Hepatocyte (in vitro differentiated cells): Measurements from ENCODE around the gene ZFP36L1. TPM values are rescaled to one million over a fixed set of nuclear protein-coding genes. Genes with fewer than 3 reads are reported as not detected.

Source experiments
- DNase-seq: peaks from one replicate; pipeline ENCODE4 v3.0.0-alpha.2; 2016; ENCODE audit warnings: low spot score
- H2AFZ ChIP-seq: fragments of 200-600 bp; sonication (generic); 2 replicates; pipeline ENCODE4 v1.6.0; 2016; ENCODE audit warnings: antibody characterized with exemption, mild to moderate bottlenecking
- H3K27ac ChIP-seq: fragments of 200-600 bp; sonication (generic); 2 replicates; pipeline ENCODE4 v1.5.1; 2016; ENCODE audit warnings: mild to moderate bottlenecking
- H3K27me3 ChIP-seq: fragments of 200-600 bp; sonication (generic); 2 replicates; pipeline ENCODE4 v1.6.1; 2016
- H3K36me3 ChIP-seq: fragments of 200-600 bp; sonication (generic); replicated peaks from 2 replicates; pipeline ENCODE4 v1.5.1; 2016; ENCODE audit warnings: low read depth; ENCODE audit not compliant: insufficient read depth
- H3K4me1 ChIP-seq: fragments of 200-600 bp; sonication (generic); 2 replicates; pipeline ENCODE4 v1.5.1; 2016; ENCODE audit warnings: mild to moderate bottlenecking, moderate library complexity; ENCODE audit not compliant: insufficient read depth
- H3K4me2 ChIP-seq: fragments of 200-600 bp; sonication (generic); 2 replicates; pipeline ENCODE4 v1.6.0; 2016
- H3K4me3 ChIP-seq: fragments of 200-600 bp; sonication (generic); 2 replicates; pipeline ENCODE4 v1.5.1; 2016; ENCODE audit warnings: mild to moderate bottlenecking
- H3K79me2 ChIP-seq: fragments of 200-600 bp; sonication (generic); 2 replicates; pipeline ENCODE4 v1.6.0; 2017; ENCODE audit warnings: mild to moderate bottlenecking
- H3K9me2 ChIP-seq: fragments of 200-600 bp; sonication (generic); replicated peaks from 2 replicates; pipeline ENCODE4 v1.6.0; 2017; ENCODE audit warnings: mild to moderate bottlenecking; ENCODE audit not compliant: insufficient read depth
- H3K9me3 ChIP-seq: fragments of 200-600 bp; sonication (generic); 2 replicates; pipeline ENCODE4 v1.5.1; 2016; ENCODE audit warnings: low read depth, mild to moderate bottlenecking
- H4K20me1 ChIP-seq: fragments of 200-600 bp; sonication (generic); 2 replicates; pipeline ENCODE4 v1.6.0; 2016; ENCODE audit warnings: mild to moderate bottlenecking; ENCODE audit not compliant: insufficient read depth, poor library complexity, severe bottlenecking
- CTCF ChIP-seq: fragments of 200-600 bp; sonication (generic); IDR thresholded peaks from 2 replicates; pipeline ENCODE4 v1.5.1; 2016; ENCODE audit warnings: antibody characterized with exemption, mild to moderate bottlenecking; ENCODE audit not compliant: poor library complexity
- EZH2 ChIP-seq: fragments of 200-600 bp; sonication (generic); IDR thresholded peaks from 2 replicates; pipeline ENCODE4 v1.6.1; 2016; ENCODE audit warnings: antibody characterized with exemption, mild to moderate bottlenecking, borderline replicate concordance
- EZH2phosphoT487 ChIP-seq: fragments of 200-600 bp; sonication (generic); IDR thresholded peaks from one replicate; pipeline ENCODE4 v1.6.1; 2018; ENCODE audit warnings: antibody characterized with exemption, mild to moderate bottlenecking, low read depth, moderate library complexity; ENCODE audit not compliant: unreplicated experiment, severe bottlenecking
- WGBS: methylation state at CpG from one replicate; pipeline ENCODE4 v1.1.6; 2016; ENCODE audit warnings: low lambda C conversion rate; ENCODE audit errors: missing lambda C conversion rate; 5-methylcytosine and 5-hydroxymethylcytosine counted together
- polyA plus RNA-seq: library from polyadenylated mRNA; unstranded; fragments of >200 nt; fragmentation: Nextera tagmentation; extraction: Ambion mirVana; gene quantifications from 2 replicates; pipeline ENCODE4 v1.2.1, GENCODE V29; 2016
- total RNA-seq: library from RNA; depleted of rRNA; stranded (reverse); fragments of >200 nt; gene quantifications from 2 replicates; pipeline ENCODE4 v1.2.3, GENCODE V29; 2014

Gene ZFP36L1
- total and polyA plus RNA-seq, 2 experiments from 2014 or later: 101 to 404 TPM

- peaks cover 5% of the 10 kb centered on the region for H4K20me1 ChIP-seq
- H3K36me3 ChIP-seq: no peaks in the 10 kb centered on the region
- H3K4me2 ChIP-seq: peak overlapping the region; percentile 92
- H3K9me3 ChIP-seq: no peaks in the 10 kb centered on the region
- WGBS: 59% methylated on average over 7 of the region's 7 CpGs
- DNase-seq: no peak
- no peak overlapping the region for H2AFZ ChIP-seq
- H3K79me2 ChIP-seq: peaks cover 37% of the 10 kb centered on the region
- no peaks in the 10 kb centered on the region for H3K9me2 ChIP-seq
- TF ChIP-seq EZH2: no peak
- TF ChIP-seq CTCF: no peak
- no peak for TF ChIP-seq EZH2phosphoT487
- H3K27me3 ChIP-seq: no peaks in the 10 kb centered on the region
- H3K4me1 ChIP-seq: peaks cover 13% of the 10 kb centered on the region
- H3K4me3 ChIP-seq: no peak overlapping the region
- H3K27ac ChIP-seq: peak overlapping the region; percentile 99
Measured at GRCh38 chr14:68797121-68797670, 4.3 kb upstream of the ZFP36L1 start.

- WGBS: 52% methylated on average over 5 of the region's 5 CpGs
- Histone ChIP-seq H3K27ac (peak overlapping the region; percentile 99), H3K36me3 (no peaks in the 10 kb centered on the region), H3K27me3 (no peaks in the 10 kb centered on the region), H4K20me1 (peaks cover 12% of the 10 kb centered on the region), H3K4me2 (peak overlapping the region; percentile 92), H3K79me2 (peaks cover 43% of the 10 kb centered on the region), H2AFZ (peak overlapping the region; percentile 42), H3K4me3 (peak overlapping the region; percentile 71), H3K9me2 (no peaks in the 10 kb centered on the region), H3K9me3 (no peaks in the 10 kb centered on the region), H3K4me1 (peaks cover 13% of the 10 kb centered on the region)
- TF ChIP-seq EZH2: no peak
- no peak for TF ChIP-seq CTCF
- TF ChIP-seq EZH2phosphoT487: no peak
- no peak for DNase-seq
Measured at GRCh38 chr14:68796418-68797101, 3.7 kb upstream of the ZFP36L1 start.

GRCh38 chr14:68795597-68796417 is 2.9 kb upstream of the ZFP36L1 start:
- Histone ChIP-seq H3K4me1 (peaks cover 13% of the 10 kb centered on the region), H3K4me2 (peak overlapping the region; percentile 92), H3K4me3 (peak overlapping the region; percentile 71), H3K79me2 (peaks cover 51% of the 10 kb centered on the region), H3K27ac (peak overlapping the region; percentile 99), H3K9me3 (no peaks in the 10 kb centered on the region), H4K20me1 (peaks cover 19% of the 10 kb centered on the region), H3K9me2 (no peaks in the 10 kb centered on the region), H3K27me3 (no peaks in the 10 kb centered on the region), H2AFZ (peak overlapping the region; percentile 42), H3K36me3 (no peaks in the 10 kb centered on the region)
- DNase-seq: peak; percentile 92
- 3% methylated on average over 59 of the region's 70 CpGs for WGBS
- no peak for TF ChIP-seq EZH2
- peak; percentile 64 for TF ChIP-seq CTCF
- TF ChIP-seq EZH2phosphoT487: no peak
